HepG2 (cell line): ENCODE measurements around the gene HSP90AB1. TPM values are rescaled to one million over a fixed set of nuclear protein-coding genes. Genes with fewer than 3 reads are reported as not detected.

ENCODE experiments used
- ARNT ChIP-seq: fragments of 450-650 bp; IDR thresholded peaks from 2 replicates; pipeline ENCODE4 v1.6.1; 2017
- FOXK2 ChIP-seq: fragments of 450-650 bp; IDR thresholded peaks from 2 replicates; pipeline ENCODE4 v1.6.1; 2016
- GTF2F1 ChIP-seq: fragments of 150-350 bp; IDR thresholded peaks from 2 replicates; pipeline ENCODE4 v1.6.1; 2014; ENCODE audit warnings: low read length
- HNF1A ChIP-seq, 2 experiments: sonication (generic) in 1 of 2; formaldehyde crosslinking in 1 of 2; IDR thresholded peaks; 2 replicates each; pipeline versions ENCODE4 v1.4.0 to v1.6.1; 2016 to 2020; ENCODE audit warnings: borderline replicate concordance in 1 of 2, low read depth in 1 of 2, mild to moderate bottlenecking in 1 of 2, missing genetic modification reagents in 1 of 2
- HOXA3 ChIP-seq: sonication (generic); formaldehyde crosslinking; IDR thresholded peaks from 2 replicates; pipeline ENCODE4 v1.5.0; 2020; ENCODE audit warnings: missing genetic modification reagents
- KLF11 ChIP-seq: IDR thresholded peaks from 2 replicates; pipeline ENCODE4 v1.6.1; 2016; ENCODE audit warnings: missing compliant biosample characterization
- RBM39 ChIP-seq: fragments of 200-400 bp; formaldehyde crosslinking; IDR thresholded peaks from one replicate; pipeline ENCODE4 v1.6.1; 2018; ENCODE audit warnings: antibody characterized with exemption, mild to moderate bottlenecking, low read depth, low read length; ENCODE audit not compliant: poor library complexity, severe bottlenecking
- ZBTB3 ChIP-seq: sonication (generic); formaldehyde crosslinking; IDR thresholded peaks from 2 replicates; pipeline ENCODE4 v1.4.0; 2020; ENCODE audit warnings: low read depth, mild to moderate bottlenecking, moderate library complexity, missing genetic modification reagents, borderline replicate concordance
- ZBTB34 ChIP-seq: sonication (generic); formaldehyde crosslinking; IDR thresholded peaks from 2 replicates; pipeline ENCODE4 v1.8.0; 2022; ENCODE audit warnings: mild to moderate bottlenecking, missing genetic modification reagents
- ZBTB4 ChIP-seq: sonication (generic); formaldehyde crosslinking; IDR thresholded peaks from 2 replicates; pipeline ENCODE4 v1.4.0; 2020; ENCODE audit warnings: missing genetic modification reagents, mild to moderate bottlenecking, borderline replicate concordance
- ZFP41 ChIP-seq: sonication (generic); formaldehyde crosslinking; IDR thresholded peaks from 2 replicates; pipeline ENCODE4 v1.4.0; 2020; ENCODE audit warnings: mild to moderate bottlenecking, missing genetic modification reagents, borderline replicate concordance
- ZNF335 ChIP-seq: sonication (generic); formaldehyde crosslinking; IDR thresholded peaks from 2 replicates; pipeline ENCODE4 v1.4.0; 2020; ENCODE audit warnings: missing genetic modification reagents
- ZNF496 ChIP-seq: sonication (generic); formaldehyde crosslinking; IDR thresholded peaks from 2 replicates; pipeline ENCODE4 v1.8.1; 2023; ENCODE audit warnings: mild to moderate bottlenecking, moderate library complexity, missing genetic modification reagents; ENCODE audit not compliant: insufficient replicate concordance
- ZNF589 ChIP-seq: sonication (generic); formaldehyde crosslinking; conservative IDR thresholded peaks from 2 replicates; pipeline ENCODE4 v1.8.0; 2022; ENCODE audit warnings: mild to moderate bottlenecking, moderate library complexity, missing genetic modification reagents
- ZNF713 ChIP-seq: sonication (generic); formaldehyde crosslinking; IDR thresholded peaks from 2 replicates; pipeline ENCODE4 v1.4.0; 2020; ENCODE audit warnings: mild to moderate bottlenecking, missing genetic modification reagents
- ZNF788 ChIP-seq: sonication (generic); formaldehyde crosslinking; IDR thresholded peaks from 2 replicates; pipeline ENCODE4 v1.5.0; 2020; ENCODE audit warnings: mild to moderate bottlenecking, missing genetic modification reagents, borderline replicate concordance
- ZNF790 ChIP-seq: sonication (generic); formaldehyde crosslinking; IDR thresholded peaks from 2 replicates; pipeline ENCODE4 v1.8.0; 2022; ENCODE audit warnings: missing genetic modification reagents, mild to moderate bottlenecking, borderline replicate concordance
- ZSCAN21 ChIP-seq: sonication (generic); formaldehyde crosslinking; IDR thresholded peaks from 2 replicates; pipeline ENCODE4 v1.8.0; 2022; ENCODE audit warnings: mild to moderate bottlenecking, missing genetic modification reagents, moderate library complexity, borderline replicate concordance
- polyA plus RNA-seq, 8 experiments: library from polyadenylated mRNA; depleted of rRNA in 3 of 8; stranded (reverse) in 7 of 8; unstranded in 1 of 8; fragments of >200 nt; fragmentation: Illumina TruSeq in 4 of 8; extraction: Trizol in 4 of 8; gene quantifications; 2 replicates each; pipeline versions ENCODE4 v1.2.1 to v1.2.3, GENCODE V29; 2011 to 2016; ENCODE audit warnings: low read depth in 4 of 8, missing spikeins in 1 of 8, mixed read lengths in 1 of 8; ENCODE audit not compliant: insufficient read depth in 1 of 8
- total RNA-seq, 5 experiments: library from RNA; depleted of rRNA; stranded (reverse); fragments of >200 nt; fragmentation: Illumina TruSeq; extraction: Trizol; gene quantifications; 2 replicates each; pipeline ENCODE4 v1.2.3, GENCODE V29; 2016; ENCODE audit warnings: low read depth in 1 of 5

The HSP90AB1 gene
- total and polyA plus RNA-seq, 2 of the 13 experiments (the other 11 are each of a cell fraction or from before 2014, with no cell fraction given), result 1,325 to 1,472 TPM

GRCh38 chr6:44219053-44219814 is 27.7 kb upstream of the HSP90AB1 start (continued):
- TF ChIP-seq HNF1A (IDR thresholded peaks at IDR 0.05; ENCODE audit: low read depth), result no peak; the same call in 1 of the 2 replicates
- 0 out of 2 replicates have a peak, but pooled peaks have one; percentile 25 for TF ChIP-seq HNF1A (CRISPR knock-in tag; IDR thresholded peaks at IDR 0.05; ENCODE audit: borderline replicate concordance)
- peak; percentile 77 for TF ChIP-seq ZNF713 (CRISPR knock-in tag)
- TF ChIP-seq FOXK2, result no peak
- TF ChIP-seq ZNF589 (CRISPR knock-in tag), result no peak
- no peak for TF ChIP-seq ZNF496
- peak; percentile 79 for TF ChIP-seq ZSCAN21 (CRISPR knock-in tag)
- TF ChIP-seq ZNF790, result no peak
- TF ChIP-seq HOXA3, result peak; percentile 75
- TF ChIP-seq ARNT, result no peak
- peak; percentile 70; the same call in 1 of the 2 replicates for TF ChIP-seq ZFP41 (CRISPR knock-in tag)
- TF ChIP-seq ZBTB34 (CRISPR knock-in tag), result no peak
- peak; percentile 79; the same call in 1 of the 2 replicates for TF ChIP-seq ZNF335 (CRISPR knock-in tag)
- no peak for TF ChIP-seq GTF2F1
- no peak for TF ChIP-seq ZBTB3 (CRISPR knock-in tag)
- TF ChIP-seq ZBTB4 (CRISPR knock-in tag), result peak; percentile 41; the same call in 1 of the 2 replicates
- peak; percentile 59 for TF ChIP-seq RBM39
- peak; percentile 39; the same call in 1 of the 2 replicates for TF ChIP-seq KLF11 (CRISPR knock-in tag)
- TF ChIP-seq ZNF788, result peak; percentile 70; the same call in 1 of the 2 replicates
